Gastrocnemius medialis (tissue), 4 donors: ENCODE data around the gene HMCN1. TPM values are rescaled to one million over a fixed set of nuclear protein-coding genes. Genes with fewer than 3 reads are reported as not detected.
A peak's percentile ranks its signal among the peaks of the same experiment; 100 is the strongest.

ENCODE experiments used
- ATAC-seq, 2 donors: fragments of 150-250 bp; one replicate each; pipeline ENCODE4 v1.9.1; 2016
- DNase-seq, 2 donors: peaks; one replicate each; pipeline ENCODE4 v3.0.0-alpha.2; 2019
- H3K27ac ChIP-seq, 4 donors: fragments of 200-600 bp; sonication (generic); 1 replicate in 1 of 4; 2 replicates in 3 of 4; pipeline ENCODE4 v1.5.1; 2016 to 2018; ENCODE audit warnings: mild to moderate bottlenecking in 2 of 4, moderate library complexity in 1 of 4
- H3K27me3 ChIP-seq, 3 donors: fragments of 200-600 bp; sonication (generic) in 2 of 3; 1 replicate in 1 of 3; 2 replicates in 2 of 3; pipeline versions ENCODE4 v1.5.1 to v1.6.0; 2016 to 2019; ENCODE audit warnings: mild to moderate bottlenecking in 1 of 3, moderate library complexity in 1 of 3
- H3K36me3 ChIP-seq, 2 donors: fragments of 200-600 bp; sonication (generic) in 1 of 2; one replicate each; pipeline ENCODE4 v1.5.1; 2017 to 2018
- H3K4me1 ChIP-seq, 2 donors: fragments of 200-600 bp; sonication (generic) in 1 of 2; one replicate each; pipeline ENCODE4 v1.5.1; 2016 to 2017; ENCODE audit warnings: mild to moderate bottlenecking in 2 of 2
- H3K4me3 ChIP-seq, 4 donors: fragments of 200-600 bp; sonication (generic) in 3 of 4; 1 replicate in 1 of 4; 2 replicates in 3 of 4; pipeline ENCODE4 v1.5.1; 2016 to 2019; ENCODE audit warnings: mild to moderate bottlenecking in 2 of 4
- H3K9me3 ChIP-seq, 3 donors: fragments of 200-600 bp; sonication (generic) in 2 of 3; 1 replicate in 1 of 3; 2 replicates in 2 of 3; pipeline ENCODE4 v1.5.1; 2016 to 2019
- CTCF ChIP-seq, 5 experiments: fragments of 450-650 bp in 3 of 5; fragments of 200-600 bp in 2 of 5; sonication (generic) in 2 of 5; IDR thresholded peaks in 4 of 5; conservative IDR thresholded peaks in 1 of 5; 1 replicate in 4 of 5; 2 replicates in 1 of 5; pipeline ENCODE4 v1.5.1; 2016 to 2019; ENCODE audit warnings: antibody characterized with exemption in 5 of 5, mild to moderate bottlenecking in 3 of 5, moderate library complexity in 3 of 5
- POLR2A ChIP-seq, 2 donors: fragments of 450-650 bp; IDR thresholded peaks; one replicate each; pipeline ENCODE4 v1.6.1; 2017; ENCODE audit warnings: antibody characterized with exemption in 2 of 2, mild to moderate bottlenecking in 2 of 2, moderate library complexity in 2 of 2
- in situ Hi-C, 4 donors: fragments of 200-750 bp; cut with MboI; loops; one replicate each; pipeline versions ENCODE4 v1.15.0 to v1.8.0; 2017; ENCODE audit warnings: low sequenced_read_pairs in 4 of 4
- intact Hi-C: fragments of 100-400 bp; cut with DNase I; formaldehyde crosslinking; loops from one replicate; pipeline ENCODE4 v1.15.1; 2023; ENCODE audit warnings: low total_unique reads
- total RNA-seq, 4 donors: library from RNA; depleted of rRNA; stranded (reverse); fragments of >200 nt; gene quantifications; one replicate each; pipeline versions ENCODE4 v1.1.0 to v1.2.3, GENCODE V29; 2016

Gene HMCN1
- total RNA-seq, 4 donors from 2014 or later: 2.6 to 7.5 (median 5.1) TPM

GRCh38 chr1:185811073-185811709 lies 77.0 kb downstream of the HMCN1 start:
- Histone ChIP-seq H3K4me3 (no peak overlapping the region), H3K36me3 (no peaks in the 10 kb centered on the region), H3K4me1 (no peaks in the 10 kb centered on the region), H3K27me3 (no peaks in the 10 kb centered on the region), H3K9me3 (no peaks in the 10 kb centered on the region), H3K27ac (no peak overlapping the region)
- intact Hi-C loops: no loop called here
- in situ Hi-C loops: loop anchor here in 2 of 4 donors (10.0 to 25.0 kb wide), 2 partner anchors 401 to 404 kb away; no protein-coding TSS in a partner anchor
- DNase-seq: no peak
- ATAC-seq: no peak
- no peak for TF ChIP-seq CTCF (IDR thresholded peaks at IDR 0.05 in 4 of 5, conservative IDR thresholded peaks at IDR 0.05 in 1 of 5)
- no peak for TF ChIP-seq POLR2A (IDR thresholded peaks at IDR 0.05)

DNA sequence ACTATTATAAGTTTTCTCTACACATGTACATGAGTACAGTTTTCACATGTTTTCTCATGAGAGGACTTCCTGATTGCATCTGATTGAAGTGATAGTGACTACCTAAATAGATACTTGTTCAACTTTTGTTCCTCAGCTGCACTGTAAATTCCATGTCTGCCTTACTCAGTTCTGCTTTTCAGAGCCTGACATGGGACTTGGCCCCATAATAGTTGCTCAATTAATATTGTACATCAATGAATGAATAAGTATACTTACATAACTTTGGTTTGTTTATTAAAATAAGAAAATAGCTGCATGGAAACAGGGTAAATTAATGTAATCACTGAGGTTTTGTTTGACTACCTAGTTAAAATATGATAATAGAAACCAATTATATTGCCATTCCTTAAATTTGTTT lies 78.7 kb downstream of the HMCN1 start:
- in situ Hi-C loops (loop anchor here in 2 of 4 donors (10.0 to 25.0 kb wide), 2 partner anchors 399 to 402 kb away; no protein-coding TSS in a partner anchor), intact Hi-C loops (no loop called here)
- no peak overlapping the region for H3K27ac ChIP-seq
- no peak for TF ChIP-seq CTCF (IDR thresholded peaks at IDR 0.05 in 4 of 5, conservative IDR thresholded peaks at IDR 0.05 in 1 of 5)
- no peaks in the 10 kb centered on the region for H3K36me3 ChIP-seq
- no peak overlapping the region for H3K4me3 ChIP-seq
- no peak for DNase-seq
- no peaks in the 10 kb centered on the region for H3K9me3 ChIP-seq
- ATAC-seq: no peak
- no peaks in the 10 kb centered on the region for H3K27me3 ChIP-seq
- H3K4me1 ChIP-seq: no peaks in the 10 kb centered on the region

- Histone ChIP-seq H3K4me3 (no peak overlapping the region), H3K9me3 (no peaks in the 10 kb centered on the region), H3K4me1 (no peaks in the 10 kb centered on the region), H3K27ac (no peak overlapping the region), H3K27me3 (no peaks in the 10 kb centered on the region), H3K36me3 (no peaks in the 10 kb centered on the region)
- in situ Hi-C loops: loop anchor here in 2 of 4 donors (10.0 to 25.0 kb wide), 2 partner anchors 399 to 401 kb away; no protein-coding TSS in a partner anchor
- ATAC-seq (no peak), DNase-seq (no peak)
- intact Hi-C loops: no loop called here
- TF ChIP-seq POLR2A (IDR thresholded peaks at IDR 0.05): no peak
- TF ChIP-seq CTCF (IDR thresholded peaks at IDR 0.05 in 4 of 5, conservative IDR thresholded peaks at IDR 0.05 in 1 of 5): peak in 2 of 5 experiments; percentile 40 to 50
Measured at GRCh38 chr1:185813401-185813979, 79.3 kb downstream of the HMCN1 start.

- no peak overlapping the region for H3K27ac ChIP-seq
- intact Hi-C loops: no loop called here
- in situ Hi-C loops: loop anchor here in 2 of 4 donors (10.0 to 25.0 kb wide), 2 partner anchors 396 to 398 kb away; no protein-coding TSS in a partner anchor
- no peaks in the 10 kb centered on the region for H3K36me3 ChIP-seq
- no peaks in the 10 kb centered on the region for H3K9me3 ChIP-seq
- no peak for TF ChIP-seq POLR2A (IDR thresholded peaks at IDR 0.05)
- no peak for TF ChIP-seq CTCF (IDR thresholded peaks at IDR 0.05 in 4 of 5, conservative IDR thresholded peaks at IDR 0.05 in 1 of 5)
- DNase-seq (no peak), ATAC-seq (no peak)
- H3K27me3 ChIP-seq: no peaks in the 10 kb centered on the region
- no peak overlapping the region for H3K4me3 ChIP-seq
- no peaks in the 10 kb centered on the region for H3K4me1 ChIP-seq
Measured at GRCh38 chr1:185816460-185816859, 82.3 kb downstream of the HMCN1 start.
